GM21360 (cell line): ENCODE results near the gene MYADM.

Source experiments
- ATAC-seq: cut with Tn5 transposase; IDR thresholded peaks from one replicate; pipeline ENCODE4 v1.9.1; 2021; ENCODE audit warnings: mild to moderate bottlenecking, moderate library complexity; ENCODE audit not compliant: unreplicated experiment

The MYADM gene

DNA sequence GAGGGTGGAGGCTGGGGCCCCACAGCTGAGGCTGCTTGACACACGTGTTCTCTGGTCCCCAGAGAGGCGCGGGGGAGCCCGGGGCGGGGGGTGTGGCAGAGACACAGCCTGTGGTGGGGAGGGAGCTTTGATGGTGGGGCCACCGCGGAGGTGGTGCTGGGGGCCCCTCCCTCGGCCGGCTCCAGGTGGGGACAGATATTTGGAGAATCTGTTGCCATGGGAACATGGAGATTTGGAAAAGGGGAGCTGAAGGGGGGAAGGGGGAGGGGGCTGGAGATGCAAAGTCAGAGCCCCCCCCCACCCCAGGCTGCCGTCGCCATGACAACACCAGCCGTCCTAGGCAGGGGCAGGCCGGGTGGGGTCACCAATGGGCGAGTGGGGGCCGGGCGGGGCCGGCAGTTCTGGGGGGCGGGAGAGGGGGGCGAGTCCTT lies 15.6 kb downstream of the MYADM start:
- no peak for ATAC-seq

- ATAC-seq, result no peak
Observed at GRCh38 chr19:53883741-53884140, 16.1 kb downstream of the MYADM start.

DNA sequence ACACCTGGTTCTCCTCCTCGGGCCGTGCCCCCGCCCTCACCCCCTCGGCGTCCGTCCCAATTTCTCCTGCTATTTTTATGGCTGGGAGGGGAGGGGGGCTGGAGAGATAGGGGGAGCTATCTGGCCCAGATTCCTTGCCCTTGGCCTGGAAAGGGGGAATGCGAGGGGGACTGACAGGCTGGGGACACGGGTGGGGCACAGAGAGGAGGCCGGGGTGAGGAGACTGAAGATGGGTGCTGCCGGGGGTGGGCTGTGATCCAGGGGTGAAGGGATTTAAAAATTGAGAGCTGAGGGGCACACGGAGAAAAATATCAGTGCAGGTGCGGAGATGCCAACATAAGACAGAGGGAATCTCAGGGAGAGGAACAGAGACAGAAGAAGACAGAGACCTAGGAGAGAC lies 16.6 kb downstream of the MYADM start:
- no peak for ATAC-seq

DNA sequence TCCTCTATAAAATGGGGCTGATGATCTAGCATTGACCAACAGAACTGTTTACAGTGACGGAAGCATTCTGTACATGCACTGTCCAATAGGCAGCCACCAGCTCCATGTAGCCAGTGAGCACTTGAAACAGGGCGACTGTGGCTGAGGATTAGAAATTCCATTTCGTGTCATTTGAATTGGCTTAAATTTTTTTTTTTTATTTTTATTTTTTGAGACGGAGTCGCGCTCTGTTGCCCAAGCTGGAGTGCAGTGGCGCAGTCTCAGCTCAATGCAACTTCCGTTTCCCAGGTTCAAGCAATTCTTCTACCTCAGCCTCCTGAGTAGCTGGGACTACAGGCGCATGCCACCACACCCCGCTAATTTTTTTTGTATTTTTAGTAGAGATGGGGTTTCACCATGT lies 17.4 kb downstream of the MYADM start:
- ATAC-seq, result no peak

DNA sequence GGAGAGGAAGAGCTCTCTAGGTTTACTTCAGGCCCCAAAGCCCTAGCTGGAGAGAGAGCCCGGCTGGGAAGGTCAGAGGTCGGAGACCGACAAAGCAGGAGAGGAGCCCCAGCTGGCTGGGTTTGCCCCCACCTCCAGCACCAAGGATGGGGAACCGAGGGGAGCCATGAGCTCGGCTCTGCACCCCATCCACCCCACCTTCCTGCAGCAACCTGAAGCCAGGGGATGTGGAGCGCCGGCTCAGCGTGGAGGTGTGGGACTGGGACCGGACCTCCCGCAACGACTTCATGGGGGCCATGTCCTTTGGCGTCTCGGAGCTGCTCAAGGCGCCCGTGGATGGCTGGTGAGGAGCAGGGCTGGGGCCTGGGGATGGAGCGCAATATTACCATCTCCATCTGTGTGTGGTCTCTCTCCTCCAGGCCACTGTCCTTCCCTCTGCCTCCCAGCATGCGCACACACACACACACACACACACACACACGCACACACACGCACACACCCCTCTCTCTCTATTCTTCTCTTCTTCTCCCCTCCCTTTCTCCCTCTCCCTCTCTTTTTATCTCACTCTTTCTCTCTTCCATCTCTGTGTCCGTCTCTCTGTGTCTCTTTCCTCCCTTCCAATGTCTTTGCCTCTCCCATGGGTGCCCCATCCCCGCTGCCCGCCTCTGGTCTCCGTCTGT lies 24.8 kb downstream of the MYADM start:
- ATAC-seq, result no peak

DNA sequence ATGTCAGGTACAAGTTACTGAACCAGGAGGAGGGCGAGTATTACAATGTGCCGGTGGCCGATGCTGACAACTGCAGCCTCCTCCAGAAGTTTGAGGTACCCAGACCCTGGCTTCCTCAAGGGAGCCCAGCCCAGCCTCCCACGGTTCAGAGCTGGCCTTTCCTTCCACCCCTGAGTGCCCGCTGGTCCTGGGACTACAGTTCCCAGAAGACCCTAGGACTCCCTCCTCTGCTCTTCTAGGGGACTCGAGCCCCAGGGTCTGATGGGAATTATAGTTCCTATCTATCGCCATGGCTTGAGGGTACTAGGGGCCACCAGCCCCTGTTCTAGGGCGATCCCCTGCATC lies 25.3 kb downstream of the MYADM start:
- no peak for ATAC-seq

DNA sequence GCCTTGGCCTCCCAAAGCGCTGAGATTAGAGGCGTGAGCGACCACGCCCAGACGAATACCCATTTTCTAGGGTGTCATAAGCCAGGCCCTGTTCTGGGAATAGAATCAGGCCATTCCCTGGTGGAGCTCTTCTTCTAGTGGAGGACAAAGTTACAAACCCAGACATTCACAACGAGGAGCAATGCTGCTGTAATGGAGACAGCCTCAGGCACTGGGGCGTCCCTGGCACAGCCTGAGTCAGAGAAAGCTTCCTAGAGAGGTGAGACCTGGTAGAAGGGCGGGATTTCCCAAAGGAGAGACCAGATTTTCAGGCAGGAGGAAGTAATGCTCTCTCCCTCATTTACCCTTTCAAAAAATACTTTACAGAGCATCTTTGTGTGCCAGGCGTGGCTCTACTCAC lies 27.0 kb downstream of the MYADM start:
- no peak for ATAC-seq

- ATAC-seq, result no peak
Observed at GRCh38 chr19:53896682-53897081, 29.0 kb downstream of the MYADM start.

- ATAC-seq, result no peak
Observed at GRCh38 chr19:53897459-53897858, 29.8 kb downstream of the MYADM start.

- no peak for ATAC-seq
Observed at GRCh38 chr19:53898166-53898565, 30.5 kb downstream of the MYADM start.

DNA sequence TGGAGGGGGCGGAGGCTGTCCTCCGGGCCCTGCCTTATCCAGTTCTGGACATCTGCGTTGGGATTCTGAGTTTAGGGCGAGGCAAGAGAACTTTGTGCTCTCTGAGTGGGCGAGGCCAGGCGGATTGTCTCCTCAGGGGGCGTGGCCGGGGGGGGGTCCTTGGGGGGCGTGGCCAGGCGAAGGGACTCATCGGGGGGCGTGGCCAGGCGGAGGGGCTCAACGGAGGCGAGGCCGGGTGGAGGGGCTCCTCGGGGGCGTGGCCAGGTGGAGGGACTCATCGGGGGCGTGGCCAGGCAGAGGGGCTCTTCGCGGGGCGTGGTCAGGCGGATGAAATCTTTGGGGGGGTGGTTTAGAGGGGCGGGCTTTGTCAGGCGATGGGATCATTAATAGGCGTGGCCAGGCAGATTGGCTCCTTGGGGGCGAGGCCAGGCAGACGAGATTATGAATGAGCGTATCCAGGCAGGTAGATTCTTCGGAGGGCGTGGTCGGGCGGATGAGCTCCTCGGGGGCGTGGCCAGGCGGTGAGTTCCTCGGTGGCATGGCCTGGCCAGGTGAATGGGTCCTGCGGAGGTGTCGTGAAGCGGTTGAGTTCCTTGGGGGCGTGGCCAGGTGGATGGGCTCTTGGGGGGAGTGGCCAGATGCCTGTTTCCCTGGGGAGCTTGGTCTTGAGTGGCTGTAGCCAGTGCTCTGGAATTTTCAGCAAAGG lies 31.1 kb downstream of the MYADM start:
- no peak for ATAC-seq

GRCh38 chr19:53900191-53900860 lies 32.6 kb downstream of the MYADM start:
- ATAC-seq, result no peak

GRCh38 chr19:53903055-53903680 lies 35.5 kb downstream of the MYADM start:
- no peak for ATAC-seq

DNA sequence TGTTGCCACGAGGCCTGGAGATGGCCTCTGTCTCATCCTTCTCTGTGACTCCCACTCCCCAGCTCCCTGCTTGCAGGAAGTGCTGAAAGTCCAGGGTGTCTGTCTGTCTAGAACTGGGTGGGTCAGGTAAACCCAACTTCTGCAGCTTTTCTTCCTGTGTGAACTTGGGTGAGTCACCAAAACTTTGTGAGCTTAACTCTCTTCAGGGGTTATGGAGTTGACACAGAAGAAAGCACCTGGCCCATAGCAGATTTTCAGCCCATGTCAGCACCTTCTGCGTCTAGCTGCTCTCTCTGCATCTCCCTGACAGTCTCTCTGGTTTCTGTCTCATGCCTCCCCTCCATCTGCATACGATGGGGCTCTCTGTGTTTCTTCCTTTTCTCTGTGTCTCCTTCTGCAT lies 37.2 kb downstream of the MYADM start:
- ATAC-seq, result no peak

- ATAC-seq, result no peak
Observed at GRCh38 chr19:53905787-53906186, 38.1 kb downstream of the MYADM start.

DNA sequence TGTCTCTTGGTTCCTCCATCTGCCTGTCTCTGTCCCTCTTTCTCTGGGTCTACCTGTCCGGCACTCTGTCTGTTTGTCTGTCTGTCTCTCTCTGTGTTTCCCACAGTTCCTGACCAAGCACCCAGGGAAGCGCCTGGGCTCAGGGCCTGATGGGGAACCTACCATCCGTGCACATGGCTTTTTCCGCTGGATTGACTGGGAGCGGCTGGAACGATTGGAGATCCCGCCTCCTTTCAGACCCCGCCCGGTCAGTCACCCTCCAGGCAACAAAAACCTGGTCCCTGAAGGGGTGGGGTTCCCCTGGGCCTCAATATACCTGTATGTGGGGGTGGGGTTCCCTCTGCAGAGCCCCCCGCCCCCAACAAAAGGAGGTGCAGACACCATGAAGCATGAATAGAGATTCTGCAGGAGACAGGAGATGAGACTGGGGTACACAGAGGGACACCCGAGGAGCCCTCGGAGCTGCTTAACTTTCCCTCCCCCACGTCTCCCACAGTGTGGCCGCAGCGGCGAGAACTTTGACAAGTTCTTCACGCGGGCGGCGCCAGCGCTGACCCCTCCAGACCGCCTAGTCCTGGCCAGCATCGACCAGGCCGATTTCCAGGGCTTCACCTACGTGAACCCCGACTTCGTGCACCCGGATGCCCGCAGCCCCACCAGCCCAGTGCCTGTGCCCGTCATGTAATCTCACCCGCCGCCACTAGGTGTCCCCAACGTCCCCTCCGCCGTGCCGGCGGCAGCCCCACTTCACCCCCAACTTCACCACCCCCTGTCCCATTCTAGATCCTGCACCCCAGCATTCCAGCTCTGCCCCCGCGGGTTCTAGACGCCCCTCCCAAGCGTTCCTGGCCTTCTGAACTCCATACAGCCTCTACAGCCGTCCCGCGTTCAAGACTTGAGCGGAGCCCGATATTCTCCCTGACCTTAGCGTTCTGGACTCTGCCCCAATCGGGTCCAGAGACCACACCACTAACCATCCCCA lies 38.8 kb downstream of the MYADM start:
- no peak for ATAC-seq

DNA sequence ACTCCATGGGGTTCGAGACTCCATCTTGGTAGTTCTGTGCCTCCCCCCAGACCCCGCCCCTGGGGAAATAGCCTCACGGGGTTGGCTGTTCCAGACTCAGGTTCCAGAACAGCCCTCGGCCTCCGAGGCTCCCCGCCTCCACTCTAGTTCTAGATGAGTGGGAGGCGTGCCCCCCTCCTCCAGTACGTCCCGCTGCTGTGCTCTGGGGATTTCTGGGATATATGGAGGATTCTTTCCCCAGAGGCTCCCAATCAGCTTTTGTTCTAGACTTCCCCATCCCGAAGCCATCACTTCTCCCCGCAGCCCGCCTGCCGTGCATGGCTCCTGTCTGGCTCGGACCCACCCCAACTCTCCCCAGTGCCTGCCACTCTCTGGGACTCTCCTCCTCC lies 39.5 kb downstream of the MYADM start:
- ATAC-seq, result no peak

DNA sequence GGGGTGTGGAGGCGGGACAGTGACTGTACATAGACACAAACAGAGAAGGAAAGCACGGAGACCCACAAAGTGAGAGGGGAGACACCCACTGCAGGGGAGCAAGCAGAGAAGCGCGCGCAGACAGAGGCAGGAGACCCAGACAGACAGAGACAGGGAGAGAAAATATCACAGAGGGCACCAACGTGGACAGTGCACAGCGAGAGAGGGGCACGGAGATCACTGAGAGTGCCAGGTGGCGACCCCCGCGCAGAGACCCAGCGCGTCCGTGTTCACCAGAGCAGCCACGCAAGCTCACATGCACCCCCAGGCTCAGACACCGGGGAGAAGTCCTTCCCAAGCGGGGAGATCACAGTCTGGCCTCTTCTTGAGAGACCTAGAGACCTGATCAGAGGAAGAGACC lies 40.0 kb downstream of the MYADM start:
- ATAC-seq, result no peak

DNA sequence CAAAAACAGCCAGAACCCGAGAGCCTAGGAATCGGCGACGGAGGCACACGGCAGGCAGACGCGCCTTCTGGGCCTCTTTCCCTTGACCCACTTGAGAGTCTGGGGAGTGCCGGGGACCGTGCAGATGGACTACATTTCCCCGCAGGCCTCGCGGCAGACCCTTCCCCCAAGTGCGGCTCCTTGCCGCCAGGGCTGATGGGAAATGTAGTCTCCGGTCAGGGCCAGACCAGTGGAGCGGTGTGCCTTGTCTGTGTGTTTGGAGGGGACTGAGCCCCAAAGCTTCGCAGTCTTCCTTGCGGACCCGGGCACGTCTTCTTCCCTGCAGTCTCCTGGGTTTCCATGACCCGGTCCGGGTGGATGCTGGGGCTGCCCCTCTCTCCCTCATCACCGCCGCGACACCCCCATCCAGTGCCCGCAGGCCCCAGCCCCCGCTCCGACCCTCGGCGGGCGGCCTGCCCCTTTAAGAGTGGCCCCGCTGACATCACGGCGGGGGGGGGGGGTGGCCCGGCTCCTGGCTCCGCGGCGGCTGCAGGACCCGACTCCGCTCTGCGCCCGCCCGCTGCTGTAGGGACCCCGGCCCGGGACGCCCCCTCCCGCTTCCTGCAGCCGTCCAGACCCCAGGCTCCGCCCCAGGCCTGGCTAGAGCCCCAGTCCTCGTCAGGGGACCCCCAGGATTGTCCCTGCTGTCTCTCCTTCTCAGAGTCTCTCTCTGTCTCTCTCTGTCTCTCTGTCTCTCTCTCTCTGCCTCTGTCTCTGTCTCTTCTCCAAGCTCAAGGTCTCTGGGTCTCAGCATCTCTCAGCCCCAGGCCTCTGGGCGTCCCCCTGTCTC lies 40.6 kb downstream of the MYADM start:
- ATAC-seq, result peak; percentile 54

GRCh38 chr19:53908935-53909415 lies 41.3 kb downstream of the MYADM start, which contains the start of gene CACNG7:
Gene CACNG7, plus strand, starts transcription at chr19:53909278. Its CDS starts 3,554 bp downstream, at chr19:53912832.
- no peak for ATAC-seq
